GM21390 (cell line): ENCODE measurements around the gene IL25.
"Not testable (repeated sequence)": the region's sequence is repeated elsewhere in the genome, so short reads cannot be mapped to it uniquely, and the experiment has no call there.

Source experiments
- ATAC-seq: cut with Tn5 transposase; IDR thresholded peaks from one replicate; pipeline ENCODE4 v1.9.1; 2021; ENCODE audit not compliant: unreplicated experiment

IL25 gene

DNA sequence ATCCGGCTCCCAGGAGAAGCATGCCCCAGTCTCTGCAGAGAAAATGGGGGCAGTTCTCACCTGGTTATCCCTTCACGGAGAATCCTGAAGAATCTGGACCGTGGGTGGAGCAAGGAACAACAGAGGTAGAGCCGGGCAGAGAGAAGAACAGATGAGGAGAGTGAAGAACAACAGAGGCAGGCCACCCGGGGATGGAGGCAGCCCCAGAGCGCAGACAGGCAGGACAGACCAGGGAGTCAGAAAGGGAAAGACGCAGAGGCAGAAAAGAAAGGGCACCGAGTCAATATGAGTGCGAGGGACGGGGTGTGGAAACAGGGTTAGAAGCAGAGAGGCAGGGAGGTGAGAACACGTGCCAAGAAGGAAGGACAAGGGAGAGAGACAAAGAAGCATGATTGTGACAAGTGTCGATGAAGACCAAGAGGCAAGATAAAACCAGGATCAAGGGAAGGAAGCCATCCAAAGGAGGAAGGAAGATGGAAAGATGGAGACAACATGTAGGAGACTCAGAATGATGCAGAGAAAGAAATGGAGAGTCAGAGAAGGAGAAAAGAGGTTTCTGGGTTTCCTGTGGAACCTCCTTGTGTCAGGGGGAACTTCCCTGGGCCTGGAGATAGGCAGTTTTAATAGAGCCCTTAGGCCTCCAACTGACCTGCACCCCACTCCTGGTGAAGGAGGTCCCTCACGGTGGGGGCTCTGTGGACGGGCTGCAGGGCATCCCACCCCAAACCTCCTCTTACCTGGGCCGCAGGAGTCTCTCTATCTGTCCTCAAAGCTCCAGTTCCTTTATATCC lies 35.1 kb downstream of the IL25 start, which contains the start of gene MYH6:
MYH6 (minus strand) TSS at position 758 of the 791 bp plus-strand sequence. CDS start 1,050 bp downstream, outside the sequence.
- ATAC-seq: no peak

DNA sequence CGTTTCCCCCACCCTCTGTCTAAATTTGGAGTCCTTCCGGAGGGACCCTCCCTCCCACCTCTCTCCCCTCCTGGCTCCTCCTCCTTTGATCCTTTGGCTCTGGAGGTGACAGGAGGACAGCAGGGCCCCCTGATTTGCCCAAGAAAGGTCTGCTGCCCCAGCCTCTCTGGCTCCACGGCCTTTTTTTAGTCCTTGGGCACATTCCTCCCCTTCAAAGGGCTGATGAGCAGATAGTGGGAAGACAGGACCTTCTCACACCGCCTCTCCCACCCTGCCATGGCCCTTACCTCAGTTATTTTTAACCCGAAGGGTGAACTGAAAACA lies 35.7 kb downstream of the IL25 start:
- no peak for ATAC-seq

DNA sequence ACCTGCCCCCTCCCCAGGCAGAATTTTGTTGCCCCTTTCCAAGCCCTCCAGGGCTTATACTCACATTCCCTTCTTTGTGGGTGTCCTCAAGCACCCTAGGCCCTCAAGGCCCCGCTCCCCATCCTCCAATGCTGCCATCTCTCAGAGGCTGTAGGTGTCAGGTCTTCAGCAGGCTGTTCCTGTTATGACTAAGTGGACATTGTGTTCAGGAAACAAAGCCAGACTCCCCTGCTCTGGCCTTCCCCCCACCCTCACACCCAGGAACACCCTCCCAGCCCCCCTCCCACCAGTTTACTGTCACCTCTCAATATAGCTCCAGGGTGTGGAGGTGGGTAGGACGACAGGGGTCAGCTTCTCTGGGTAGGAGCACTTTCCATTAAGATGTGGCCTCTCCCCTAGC lies 36.9 kb downstream of the IL25 start:
- ATAC-seq: no peak

DNA sequence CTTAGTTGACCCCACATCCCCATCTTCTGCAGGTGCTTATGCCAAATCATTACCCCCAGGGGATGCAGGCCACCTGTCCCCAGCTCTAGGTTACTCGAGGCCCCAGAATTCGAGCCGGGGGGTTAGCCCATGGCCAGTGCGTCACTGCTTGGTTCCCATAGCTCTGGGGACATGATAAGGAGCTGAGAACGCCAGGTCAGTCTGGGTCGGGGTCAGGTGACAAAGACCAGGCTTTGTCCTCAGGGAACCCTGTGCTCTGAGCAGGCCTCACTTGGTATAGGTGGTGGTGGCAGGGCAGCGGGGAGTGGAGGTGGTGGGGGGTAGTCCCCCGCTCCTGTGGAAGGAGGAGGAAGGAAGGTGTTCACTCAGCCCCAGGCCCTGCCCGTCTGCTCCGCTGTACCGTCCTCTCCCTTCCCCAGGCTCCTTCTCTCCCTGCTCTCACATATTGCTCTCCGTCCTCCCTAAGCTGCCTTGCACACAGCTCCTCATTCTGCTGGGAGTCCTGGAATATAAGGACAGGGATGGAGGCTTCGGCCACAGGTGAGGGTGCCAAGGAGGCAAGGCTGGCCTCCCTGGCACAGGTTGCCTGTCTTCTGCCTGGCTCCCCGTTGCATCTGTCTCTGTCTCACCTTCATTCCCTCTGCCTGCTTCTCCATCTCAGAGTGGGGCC lies 37.5 kb downstream of the IL25 start:
- no peak for ATAC-seq

DNA sequence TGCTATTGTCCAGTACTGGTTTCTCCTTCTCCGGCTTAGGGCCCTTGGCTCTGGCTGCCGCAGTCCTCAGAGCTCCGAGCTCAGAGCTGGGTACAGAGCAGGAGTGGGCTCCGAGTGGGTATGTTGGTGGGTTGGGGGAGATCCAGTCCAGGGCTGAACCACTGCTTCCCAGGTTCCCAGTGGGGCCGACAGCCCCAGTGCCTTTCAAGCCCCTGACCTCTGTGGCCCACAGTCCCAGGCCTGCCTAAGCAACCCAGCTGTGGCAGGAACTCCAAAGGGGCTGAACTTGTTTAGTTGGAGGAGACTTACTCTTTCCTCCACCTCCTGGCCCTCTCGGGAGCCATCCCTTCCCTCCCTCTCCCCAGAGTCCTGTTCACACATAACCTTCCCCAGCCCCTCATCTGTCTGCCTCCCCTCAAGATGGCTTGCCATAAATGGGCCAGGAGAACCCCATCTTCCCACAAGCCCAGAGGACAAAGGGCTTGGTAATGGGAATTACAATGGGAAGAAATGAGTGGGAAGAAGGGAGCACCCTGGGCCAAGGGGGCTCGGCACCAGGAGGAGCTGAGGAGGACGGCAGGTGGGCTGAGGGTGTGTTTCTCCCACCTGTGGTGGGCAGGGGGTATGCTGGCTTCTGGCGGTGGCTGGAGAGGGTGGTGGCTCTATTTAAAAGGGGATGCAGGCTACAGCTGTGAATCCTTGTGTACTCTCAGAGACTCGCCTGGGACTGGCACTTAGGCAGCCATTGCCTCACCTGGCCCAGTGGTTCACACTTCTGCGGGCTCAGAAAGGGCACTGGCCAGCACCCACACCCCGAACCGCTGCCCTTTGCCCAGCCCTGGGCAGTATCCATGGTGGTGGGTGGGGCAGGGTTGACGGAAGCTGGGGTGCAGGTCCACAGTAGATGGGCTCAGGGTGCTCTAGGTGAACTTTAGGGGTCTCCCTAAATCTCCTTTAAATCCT lies 39.2 kb downstream of the IL25 start:
- no peak for ATAC-seq

DNA sequence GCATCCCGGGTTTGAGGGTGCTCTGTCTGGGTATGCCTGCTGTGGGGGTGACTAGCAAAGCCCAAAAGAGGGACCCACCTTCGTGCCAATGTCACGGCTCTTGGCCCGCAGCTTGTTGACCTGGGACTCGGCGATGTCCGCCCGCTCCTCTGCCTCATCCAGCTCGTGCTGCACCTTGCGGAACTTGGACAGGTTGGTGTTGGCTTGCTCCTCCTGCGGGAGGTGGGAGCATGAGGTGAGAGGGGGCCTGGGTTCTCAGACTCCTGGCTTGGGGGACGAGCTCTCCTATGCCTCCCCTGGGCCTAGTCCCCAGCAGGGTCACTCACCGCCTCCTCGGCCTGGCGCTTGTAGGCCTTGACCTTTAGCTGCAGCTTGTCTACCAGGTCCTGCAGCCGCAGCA lies 41.1 kb downstream of the IL25 start:
- ATAC-seq: no peak

DNA sequence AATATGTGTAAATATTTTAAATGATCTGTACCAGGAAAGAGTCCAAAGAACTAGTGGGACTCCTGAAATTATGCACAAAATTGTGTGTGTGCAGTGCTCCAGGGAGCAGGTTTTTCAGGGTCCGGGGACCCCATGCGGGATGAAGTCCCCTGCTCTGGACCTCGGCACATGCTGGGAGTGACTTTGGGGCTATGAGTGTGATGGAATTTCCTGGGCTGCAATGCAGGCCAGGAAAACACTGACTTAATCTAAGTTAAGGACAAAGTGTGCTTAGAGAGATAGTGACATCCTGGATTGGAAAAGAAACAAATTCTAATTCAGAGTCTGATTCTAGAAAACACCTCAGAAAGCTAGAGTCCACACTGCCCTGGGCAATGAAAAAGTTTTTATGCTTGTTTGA lies 41.6 kb downstream of the IL25 start:
- no peak for ATAC-seq

DNA sequence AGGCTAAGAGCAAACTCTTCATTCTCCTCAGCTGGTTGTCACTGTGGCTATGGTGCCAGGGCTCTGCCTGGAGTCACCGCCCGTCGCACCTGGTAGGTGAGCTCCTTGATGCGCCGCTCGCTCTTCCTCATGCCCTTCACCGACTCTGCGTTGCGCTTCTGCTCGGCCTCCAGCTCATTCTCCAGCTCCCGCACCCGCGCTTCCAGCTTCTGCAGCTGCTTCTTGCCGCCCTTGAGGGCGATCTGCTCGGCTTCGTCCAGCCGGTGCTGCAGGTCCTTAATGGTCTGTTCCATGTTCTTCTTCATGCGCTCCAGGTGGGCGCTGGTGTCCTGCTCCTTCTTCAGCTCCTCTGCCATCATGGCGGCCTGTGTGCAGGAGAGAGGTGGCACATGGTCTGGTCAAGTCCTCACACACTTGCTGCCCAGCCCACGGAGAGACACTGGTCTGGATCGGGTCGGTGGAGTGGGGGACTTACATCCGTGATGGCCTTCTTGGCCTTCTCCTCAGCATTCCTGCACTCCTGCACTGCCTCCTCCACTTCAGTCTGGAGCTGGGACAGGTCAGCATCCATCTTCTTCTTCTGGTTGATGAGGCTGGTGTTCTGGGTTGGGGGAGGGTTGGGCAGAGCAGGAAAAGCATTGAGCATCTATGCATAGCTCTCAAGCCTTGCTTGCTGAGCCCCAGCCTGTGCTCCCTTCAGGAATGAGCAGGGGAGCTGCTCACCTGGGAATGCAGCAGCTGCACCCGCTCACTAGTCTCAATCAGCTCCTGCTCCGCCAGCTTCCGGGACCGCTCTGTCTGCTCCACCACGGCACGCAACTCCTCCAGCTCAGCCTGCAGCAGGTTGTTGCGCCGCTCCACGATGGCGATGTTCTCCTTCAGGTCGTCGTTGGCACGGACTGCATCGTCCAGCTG lies 42.6 kb downstream of the IL25 start:
- ATAC-seq: no peak

DNA sequence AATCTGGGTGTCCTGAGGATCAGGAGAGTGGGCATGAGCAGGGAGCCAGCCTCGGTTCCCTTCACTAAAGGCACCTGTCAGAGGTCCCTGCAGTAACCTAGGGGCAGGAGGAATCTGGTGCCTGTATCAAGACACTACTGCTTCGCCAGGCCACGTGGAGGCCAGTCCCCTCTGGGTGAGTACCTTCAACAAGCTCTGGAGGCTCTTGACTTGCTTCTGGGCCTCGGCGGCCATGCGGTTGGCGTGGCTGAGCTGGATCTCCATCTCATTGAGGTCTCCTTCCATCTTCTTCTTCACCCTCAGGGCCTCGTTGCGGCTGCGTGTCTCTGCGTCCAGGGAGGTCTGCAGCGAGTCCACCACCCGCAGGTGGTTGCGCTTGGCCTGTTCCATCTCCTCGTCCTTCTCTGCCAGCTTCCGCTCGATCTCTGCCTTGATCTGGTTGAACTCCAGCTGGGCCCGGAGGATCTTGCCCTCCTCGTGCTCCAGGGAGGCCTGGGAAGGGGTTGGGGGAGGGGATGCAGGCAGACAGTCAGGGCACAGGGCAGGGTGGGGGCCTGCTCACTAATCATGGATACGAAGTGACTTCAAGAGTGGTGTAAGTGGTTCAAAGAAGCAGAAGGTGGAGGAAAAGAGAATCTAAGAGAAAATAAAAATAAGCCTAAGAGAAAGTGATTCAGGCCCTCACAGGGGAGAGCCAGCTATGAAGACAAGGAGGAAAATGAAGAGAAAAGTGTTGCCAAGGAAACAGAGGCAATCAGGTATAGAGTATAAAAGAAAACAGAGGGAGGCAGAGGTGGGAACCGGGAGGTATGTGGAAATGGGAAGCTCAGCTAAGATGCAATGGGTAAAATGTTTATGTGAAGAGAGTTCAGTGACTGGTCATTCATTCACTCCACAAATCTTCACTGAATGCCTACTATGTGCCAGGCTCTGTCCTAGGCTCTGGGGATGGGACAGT lies 43.5 kb downstream of the IL25 start:
- no peak for ATAC-seq

DNA sequence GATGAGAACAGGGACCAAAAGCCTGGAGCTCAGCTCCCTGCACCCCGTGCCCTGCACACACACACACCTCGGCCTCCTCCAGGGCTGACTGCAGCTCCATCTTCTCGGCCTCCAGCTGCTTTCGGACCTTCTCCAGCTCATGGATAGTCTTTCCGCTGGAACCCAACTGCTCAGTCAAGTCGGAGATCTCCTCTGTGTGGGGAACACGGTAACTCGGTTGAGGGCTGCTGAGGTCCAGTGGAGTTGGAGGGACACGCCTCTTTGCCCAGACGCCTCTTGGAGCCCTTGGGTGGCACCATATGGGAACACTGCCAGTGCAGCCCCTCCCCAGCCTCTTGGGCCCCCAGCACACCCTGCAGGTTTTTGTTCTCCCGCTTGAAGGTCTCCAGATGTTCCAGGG lies 44.2 kb downstream of the IL25 start:
- ATAC-seq: no peak

DNA sequence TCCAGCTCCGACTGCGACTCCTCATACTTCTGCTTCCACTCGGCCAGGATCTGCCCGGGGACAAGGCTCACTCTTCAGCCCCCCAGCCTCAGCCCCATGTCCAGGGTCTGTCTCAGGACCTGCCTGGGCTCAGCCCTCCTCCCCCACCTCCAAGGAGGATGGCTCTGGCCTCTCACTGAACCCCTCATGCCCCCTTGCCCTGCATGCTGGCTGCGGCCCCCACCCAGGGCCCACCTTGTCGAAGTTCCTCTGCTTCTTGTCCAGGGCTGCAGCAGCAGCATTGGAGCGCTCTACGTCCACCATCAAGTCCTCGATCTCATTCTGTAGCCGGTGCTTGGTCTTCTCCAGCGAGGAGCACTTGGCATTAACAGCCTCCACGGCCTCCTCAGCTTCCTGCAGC lies 44.7 kb downstream of the IL25 start:
- not testable (repeated sequence) for ATAC-seq

DNA sequence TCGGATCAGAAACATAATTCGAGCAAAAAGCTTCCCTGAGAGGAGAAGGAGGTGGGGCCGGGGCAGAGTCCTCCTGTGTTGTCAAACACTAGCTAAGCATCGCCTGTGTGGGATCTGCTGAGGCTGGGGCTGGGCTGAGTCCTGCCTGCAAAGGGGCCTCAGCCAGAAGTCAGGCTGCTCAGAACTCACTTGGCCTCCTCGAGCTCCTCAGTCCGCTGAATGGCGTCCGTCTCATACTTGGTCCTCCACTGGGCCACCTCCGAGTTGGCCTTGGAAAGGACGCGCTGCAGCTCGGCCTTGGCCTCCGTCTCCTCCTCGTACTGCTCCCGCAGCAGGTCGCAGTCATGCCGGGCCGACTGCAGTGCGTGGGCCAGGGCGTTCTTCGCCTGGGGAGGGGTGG lies 45.4 kb downstream of the IL25 start:
- ATAC-seq: no peak

DNA sequence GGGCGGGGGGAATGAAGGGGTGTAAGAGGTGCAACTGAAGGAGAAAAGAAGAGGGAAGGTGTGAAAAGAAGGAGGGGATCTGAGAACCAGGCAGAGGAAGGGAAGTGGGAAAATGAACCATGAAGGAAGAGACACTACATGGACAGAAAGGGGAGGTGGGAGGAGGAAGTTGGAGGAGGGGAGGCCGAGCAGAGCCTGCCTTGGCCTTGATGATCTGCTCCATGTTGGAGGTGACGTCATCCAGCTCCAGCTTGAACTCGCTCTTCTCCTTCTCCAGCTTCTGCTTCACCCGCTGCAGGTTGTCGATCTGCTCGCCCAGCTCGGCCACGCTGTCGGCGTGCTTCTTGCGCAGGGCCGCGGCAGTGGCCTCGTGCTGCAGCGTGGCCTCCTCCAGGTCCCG lies 47.0 kb downstream of the IL25 start:
- ATAC-seq: not testable (repeated sequence)

DNA sequence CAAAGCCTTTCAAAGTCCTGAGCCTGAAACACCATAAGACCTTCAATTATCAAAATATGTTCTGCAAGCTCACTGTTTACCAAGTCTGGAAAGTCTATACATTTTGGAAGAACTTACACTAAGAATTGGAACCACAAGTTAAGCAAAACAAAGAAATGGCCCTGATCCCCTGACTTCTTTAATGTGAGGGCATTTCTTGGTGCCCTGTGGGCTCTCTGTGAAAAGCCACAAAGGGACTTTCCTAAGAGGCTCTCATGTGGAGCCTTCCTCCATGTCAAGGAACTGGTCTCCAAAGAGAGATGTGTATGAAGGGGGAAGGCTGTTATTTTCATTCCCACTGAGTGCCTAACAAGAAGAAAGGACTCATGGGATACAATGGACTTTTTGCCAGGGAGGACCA lies 49.0 kb downstream of the IL25 start:
- ATAC-seq: no peak

DNA sequence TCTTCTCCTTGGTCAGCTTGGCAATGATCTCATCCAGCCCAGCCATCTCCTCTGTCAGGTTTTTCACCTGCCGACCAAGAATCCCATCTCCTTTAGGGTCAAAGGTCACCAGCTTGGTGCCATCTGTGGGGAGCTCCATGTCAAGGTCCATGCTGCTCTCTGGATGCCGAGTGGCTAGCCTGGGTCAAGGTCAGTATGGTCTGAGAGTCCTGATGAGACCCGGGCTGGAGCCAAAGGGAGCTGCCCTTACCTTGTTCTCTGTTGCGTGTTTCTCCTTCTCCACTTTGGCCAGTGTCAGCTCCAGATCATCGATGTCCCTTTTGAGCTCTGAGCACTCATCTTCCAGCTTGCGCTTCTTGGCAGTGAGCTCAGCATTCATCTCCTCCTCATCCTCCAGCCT lies 51.0 kb downstream of the IL25 start:
- no peak for ATAC-seq

DNA sequence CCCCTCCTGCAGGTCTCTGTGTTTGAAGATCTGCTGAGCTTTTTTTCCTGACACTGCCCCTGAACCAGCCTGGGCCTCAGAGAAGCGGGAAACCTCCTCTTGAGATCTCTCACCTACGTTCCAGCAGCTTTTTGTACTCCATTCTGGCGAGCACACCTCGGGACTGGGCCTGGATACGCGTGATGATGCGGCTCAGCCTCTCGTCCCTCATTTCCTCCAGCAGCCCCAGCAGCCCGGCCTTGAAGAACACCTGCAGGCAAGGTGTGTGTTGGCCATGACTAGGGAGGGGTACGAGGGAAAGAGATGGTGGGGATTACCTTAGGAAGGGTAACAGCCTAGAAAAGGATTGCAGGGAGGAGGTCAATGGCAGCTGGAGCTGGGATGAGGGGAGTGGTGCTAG lies 52.6 kb downstream of the IL25 start:
- ATAC-seq: no peak

DNA sequence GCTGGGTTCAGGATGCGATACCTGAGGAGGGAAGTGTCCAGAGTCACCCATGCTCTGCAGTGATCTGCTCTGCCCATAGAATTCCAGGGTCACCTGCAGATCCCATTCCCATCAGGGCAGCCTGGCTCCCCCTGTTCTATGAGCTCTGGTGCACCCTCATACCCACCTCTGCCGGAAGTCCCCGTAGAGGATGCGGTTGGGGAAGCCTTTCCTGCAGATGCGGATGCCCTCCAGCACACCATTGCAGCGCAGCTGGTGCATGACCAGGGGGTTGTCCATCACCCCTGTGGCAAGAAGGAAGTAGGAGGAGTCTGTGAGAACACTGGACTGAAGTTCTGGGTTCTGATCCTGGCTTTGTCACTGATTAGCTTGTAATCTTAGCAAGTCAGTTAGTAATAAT lies 53.2 kb downstream of the IL25 start:
- not testable (repeated sequence) for ATAC-seq
